HFF-Myc (cell line): ENCODE data around the gene CASP2.

Source experiments
- DNase-seq: peaks from one replicate; pipeline ENCODE4 v3.0.0-alpha.2; 2011; ENCODE audit warnings: low read depth; ENCODE audit errors: extremely low read depth
- H3K4me3 ChIP-seq: replicated peaks from 2 replicates; pipeline ENCODE4 v1.5.1; 2011; ENCODE audit warnings: low read depth, mild to moderate bottlenecking, control low read depth, low read length
- CTCF ChIP-seq: IDR thresholded peaks from 2 replicates; pipeline ENCODE4 v1.5.1; 2012; ENCODE audit warnings: mild to moderate bottlenecking, low read depth, low read length, control low read depth; ENCODE audit errors: missing control alignments

CASP2 gene

GRCh38 chr7:143351060-143351459, 62.9 kb downstream of the CASP2 start:
- no peak for TF ChIP-seq CTCF
- H3K4me3 ChIP-seq, result no peak overlapping the region
- no peak for DNase-seq

GRCh38 chr7:143351574-143351973, 63.4 kb downstream of the CASP2 start:
- H3K4me3 ChIP-seq, result no peak overlapping the region
- TF ChIP-seq CTCF, result no peak
- no peak for DNase-seq

- H3K4me3 ChIP-seq, result no peak overlapping the region
- DNase-seq, result no peak
- TF ChIP-seq CTCF, result no peak
Observed at GRCh38 chr7:143352531-143353002, 64.4 kb downstream of the CASP2 start.

- no peak for DNase-seq
- TF ChIP-seq CTCF, result no peak
- H3K4me3 ChIP-seq, result no peak overlapping the region
Observed at GRCh38 chr7:143354376-143354775, 66.2 kb downstream of the CASP2 start.

GRCh38 chr7:143354965-143355364, 66.8 kb downstream of the CASP2 start:
- no peak overlapping the region for H3K4me3 ChIP-seq
- DNase-seq, result no peak
- no peak for TF ChIP-seq CTCF

- TF ChIP-seq CTCF, result no peak
- H3K4me3 ChIP-seq, result no peak overlapping the region
- no peak for DNase-seq
Observed at GRCh38 chr7:143355450-143356385, 67.6 kb downstream of the CASP2 start.
